G401 (cell line): ENCODE data around the gene FCN1. TPM values are rescaled to one million over a fixed set of nuclear protein-coding genes. Genes with fewer than 3 reads are reported as not detected.

ENCODE experiments used
- DNase-seq: peaks from one replicate; pipeline ENCODE4 v3.0.0-alpha.2; 2015; ENCODE audit warnings: low spot score
- in situ Hi-C: cut with HindIII; loops from 2 replicates; pipeline ENCODE4 v1.10.0; 2016; ENCODE audit warnings: low sequenced_read_pairs, mixed read lengths
- total RNA-seq: library from RNA; depleted of rRNA; stranded (reverse); fragments of >200 nt; shearing (Covaris generic); gene quantifications from 2 replicates; pipeline ENCODE4 v1.2.3, GENCODE V29; 2014

Gene FCN1
- total RNA-seq, 1 experiment from 2014 or later: not detected

GRCh38 chr9:134922066-134922931 lies 4.6 kb upstream of the FCN1 start:
- in situ Hi-C loops: no loop called here
- no peak for DNase-seq

GRCh38 chr9:134919303-134919702 lies 1.6 kb upstream of the FCN1 start:
- in situ Hi-C loops: no loop called here

GRCh38 chr9:134918646-134919045 lies 934 bp upstream of the FCN1 start:
- in situ Hi-C loops: no loop called here
- DNase-seq: no peak

More at GRCh38 chr9:134919303-134919702, 1.6 kb upstream of the FCN1 start:
- no peak for DNase-seq

- DNase-seq: no peak
- in situ Hi-C loops: no loop called here
Measured at GRCh38 chr9:134916161-134916665, 1.5 kb downstream of the FCN1 start.

GRCh38 chr9:134915046-134915985 lies 2.4 kb downstream of the FCN1 start:
- in situ Hi-C loops: no loop called here
- no peak for DNase-seq

GRCh38 chr9:134914501-134914834 lies 3.2 kb downstream of the FCN1 start:
- no peak for DNase-seq

GRCh38 chr9:134913713-134914500 lies 3.8 kb downstream of the FCN1 start:
- DNase-seq: no peak
- in situ Hi-C loops: no loop called here

More at GRCh38 chr9:134914501-134914834, 3.2 kb downstream of the FCN1 start:
- in situ Hi-C loops: no loop called here

- in situ Hi-C loops: no loop called here
- DNase-seq: no peak
Measured at GRCh38 chr9:134913041-134913712, 4.5 kb downstream of the FCN1 start.

- DNase-seq: no peak
- in situ Hi-C loops: no loop called here
Measured at GRCh38 chr9:134912126-134912840, 5.4 kb downstream of the FCN1 start.

- in situ Hi-C loops: no loop called here
- no peak for DNase-seq
Measured at GRCh38 chr9:134909511-134910481, 7.9 kb downstream of the FCN1 start.

- in situ Hi-C loops: no loop called here
- no peak for DNase-seq
Measured at GRCh38 chr9:134908524-134909309, 9.0 kb downstream of the FCN1 start.

- no peak for DNase-seq
- in situ Hi-C loops: no loop called here
Measured at GRCh38 chr9:134902936-134903335, 14.8 kb downstream of the FCN1 start.

- DNase-seq: no peak
- in situ Hi-C loops: no loop called here
Measured at GRCh38 chr9:134899818-134900217, 17.9 kb downstream of the FCN1 start.

- no peak for DNase-seq
- in situ Hi-C loops: no loop called here
Measured at GRCh38 chr9:134899168-134899567, 18.5 kb downstream of the FCN1 start.

GRCh38 chr9:134898319-134898718 lies 19.4 kb downstream of the FCN1 start:
- DNase-seq: no peak
- in situ Hi-C loops: no loop called here

GRCh38 chr9:134897584-134898170 lies 20.0 kb downstream of the FCN1 start:
- DNase-seq: no peak
- in situ Hi-C loops: no loop called here
